HepG2 (cell line): ENCODE results near the gene HOXA1. TPM values are rescaled to one million over a fixed set of nuclear protein-coding genes. Genes with fewer than 3 reads are reported as not detected.
A peak's percentile ranks its signal among the peaks of the same experiment; 100 is the strongest.

Experiments
- ASH2L ChIP-seq: fragments of 300-600, 200-600 bp; sonication (generic); IDR thresholded peaks from 2 replicates; pipeline ENCODE4 v1.7.0; 2017; ENCODE audit warnings: low read depth, mild to moderate bottlenecking, moderate library complexity, mixed read lengths, low read length; ENCODE audit not compliant: insufficient read length
- CEBPZ ChIP-seq: IDR thresholded peaks from 2 replicates; pipeline ENCODE4 v1.6.1; 2012; ENCODE audit warnings: low read length, improper control_type of control experiment
- DZIP1 ChIP-seq: sonication (generic); formaldehyde crosslinking; IDR thresholded peaks from 2 replicates; pipeline ENCODE4 v1.5.0; 2020; ENCODE audit warnings: mild to moderate bottlenecking, missing genetic modification reagents
- HMG20B ChIP-seq: conservative IDR thresholded peaks from 2 replicates; pipeline ENCODE4 v1.6.1; 2016; ENCODE audit warnings: missing genetic modification reagents, missing compliant biosample characterization
- KDM5A ChIP-seq: fragments of 200-600 bp; sonication (generic); IDR thresholded peaks from 2 replicates; pipeline ENCODE4 v1.7.0; 2018; ENCODE audit warnings: antibody characterized with exemption, mild to moderate bottlenecking, low read length, borderline replicate concordance
- KLF15 ChIP-seq: sonication (generic); formaldehyde crosslinking; IDR thresholded peaks from 2 replicates; pipeline ENCODE4 v1.8.1; 2023; ENCODE audit warnings: borderline replicate concordance, mild to moderate bottlenecking, inconsistent platforms, missing genetic modification reagents, mixed read lengths
- PRDM15 ChIP-seq: sonication (generic); formaldehyde crosslinking; IDR thresholded peaks from 2 replicates; pipeline ENCODE4 v1.4.0; 2020; ENCODE audit warnings: missing genetic modification reagents
- RFXANK ChIP-seq: IDR thresholded peaks from 2 replicates; pipeline ENCODE4 v1.6.1; 2016
- SMYD3 ChIP-seq: sonication (generic); formaldehyde crosslinking; IDR thresholded peaks from 2 replicates; pipeline ENCODE4 v1.8.1; 2023; ENCODE audit warnings: mild to moderate bottlenecking, missing genetic modification reagents
- SOX13 ChIP-seq, 3 experiments: fragments of 450-650 bp in 1 of 3; sonication (generic) in 1 of 3; formaldehyde crosslinking in 1 of 3; IDR thresholded peaks in 2 of 3; conservative IDR thresholded peaks in 1 of 3; 2 replicates each; pipeline versions ENCODE4 v1.5.0 to v1.6.1; 2016 to 2020; ENCODE audit warnings: antibody characterized with exemption in 1 of 3, mild to moderate bottlenecking in 1 of 3, missing compliant biosample characterization in 1 of 3, missing genetic modification reagents in 1 of 3, moderate library complexity in 1 of 3
- TGIF2 ChIP-seq: IDR thresholded peaks from 2 replicates; pipeline ENCODE4 v1.6.1; 2016; ENCODE audit warnings: control low read depth, missing compliant biosample characterization
- ZBTB3 ChIP-seq: sonication (generic); formaldehyde crosslinking; IDR thresholded peaks from 2 replicates; pipeline ENCODE4 v1.4.0; 2020; ENCODE audit warnings: low read depth, mild to moderate bottlenecking, moderate library complexity, missing genetic modification reagents, borderline replicate concordance
- ZNF260 ChIP-seq: sonication (generic); formaldehyde crosslinking; IDR thresholded peaks from 2 replicates; pipeline ENCODE4 v1.4.0; 2020; ENCODE audit warnings: missing genetic modification reagents, low read depth, mild to moderate bottlenecking, borderline replicate concordance
- ZNF296 ChIP-seq: sonication (generic); formaldehyde crosslinking; conservative IDR thresholded peaks from 2 replicates; pipeline ENCODE4 v1.5.0; 2020; ENCODE audit warnings: mild to moderate bottlenecking, missing genetic modification reagents
- ZNF550 ChIP-seq: sonication (generic); formaldehyde crosslinking; IDR thresholded peaks from 2 replicates; pipeline ENCODE4 v1.4.0; 2020; ENCODE audit warnings: mild to moderate bottlenecking, missing genetic modification reagents, borderline replicate concordance
- ZNF614 ChIP-seq: IDR thresholded peaks from 2 replicates; pipeline ENCODE4 v1.6.1; 2018; ENCODE audit warnings: missing biosample characterization, missing genetic modification reagents, inconsistent platforms, borderline replicate concordance
- ZNF776 ChIP-seq: sonication (generic); formaldehyde crosslinking; IDR thresholded peaks from 2 replicates; pipeline ENCODE4 v1.4.0; 2020; ENCODE audit warnings: mild to moderate bottlenecking, missing genetic modification reagents
- polyA plus RNA-seq, 8 experiments: library from polyadenylated mRNA; depleted of rRNA in 3 of 8; stranded (reverse) in 7 of 8; unstranded in 1 of 8; fragments of >200 nt; fragmentation: Illumina TruSeq in 4 of 8; extraction: Trizol in 4 of 8; gene quantifications; 2 replicates each; pipeline versions ENCODE4 v1.2.1 to v1.2.3, GENCODE V29; 2011 to 2016; ENCODE audit warnings: low read depth in 4 of 8, missing spikeins in 1 of 8, mixed read lengths in 1 of 8; ENCODE audit not compliant: insufficient read depth in 1 of 8
- total RNA-seq, 5 experiments: library from RNA; depleted of rRNA; stranded (reverse); fragments of >200 nt; fragmentation: Illumina TruSeq; extraction: Trizol; gene quantifications; 2 replicates each; pipeline ENCODE4 v1.2.3, GENCODE V29; 2016; ENCODE audit warnings: low read depth in 1 of 5

The HOXA1 gene
- total and polyA plus RNA-seq, 2 of the 13 experiments (the other 11 are each of a cell fraction or from before 2014, with no cell fraction given) = 0.18 to 0.20 TPM

GRCh38 chr7:27122077-27122910 lies 26.5 kb upstream of the HOXA1 start (continued):
- TF ChIP-seq CEBPZ (no peak), PRDM15 (CRISPR knock-in tag) (peak; percentile 62; the same call in 1 of the 2 replicates), SOX13 (IDR thresholded peaks at IDR 0.05) (no peak), SOX13 (CRISPR knock-in tag; conservative IDR thresholded peaks at IDR 0.05 in 1 of 2, IDR thresholded peaks at IDR 0.05 in 1 of 2) (peak in 1 of 2 experiments; percentile 76; a peak in 2 of 4 replicates), ZNF550 (no peak), KLF15 (CRISPR knock-in tag) (no peak; the same call in 1 of the 2 replicates), KDM5A (no peak), TGIF2 (no peak), ZNF776 (CRISPR knock-in tag) (0 out of 2 replicates have a peak, but pooled peaks have one; percentile 35), ZNF260 (CRISPR knock-in tag) (no peak), HMG20B (CRISPR knock-in tag) (0 out of 2 replicates have a peak, but pooled peaks have one; percentile 43), SMYD3 (CRISPR knock-in tag) (peak; percentile 53; the same call in 1 of the 2 replicates), ZBTB3 (CRISPR knock-in tag) (0 out of 2 replicates have a peak, but pooled peaks have one; percentile 44), DZIP1 (no peak), ZNF614 (CRISPR knock-in tag) (peak; percentile 67), ASH2L (peak; percentile 80), RFXANK (CRISPR knock-in tag) (0 out of 2 replicates have a peak, but pooled peaks have one; percentile 28), ZNF296 (CRISPR knock-in tag) (0 out of 2 replicates have a peak, but pooled peaks have one; percentile 6)
